HG02798 (cell line): ENCODE data around the gene PRPF31.
"Not testable (repeated sequence)": the region's sequence is repeated elsewhere in the genome, so short reads cannot be mapped to it uniquely, and the experiment has no call there.

Source experiments
- ATAC-seq: cut with Tn5 transposase; IDR thresholded peaks from one replicate; pipeline ENCODE4 v1.9.1; 2021; ENCODE audit warnings: mild to moderate bottlenecking; ENCODE audit not compliant: unreplicated experiment, poor library complexity

Gene PRPF31

GRCh38 chr19:54160182-54160811 lies 44.7 kb downstream of the PRPF31 start:
- no peak for ATAC-seq

GRCh38 chr19:54160854-54161253 lies 45.3 kb downstream of the PRPF31 start:
- no peak for ATAC-seq

GRCh38 chr19:54162241-54162805 lies 46.8 kb downstream of the PRPF31 start:
- no peak for ATAC-seq

GRCh38 chr19:54162884-54163283 lies 47.3 kb downstream of the PRPF31 start:
- no peak for ATAC-seq

GRCh38 chr19:54164369-54165068 lies 49.0 kb downstream of the PRPF31 start:
- no peak for ATAC-seq

GRCh38 chr19:54165222-54165621 lies 49.7 kb downstream of the PRPF31 start:
- no peak for ATAC-seq

- peak; percentile 69 for ATAC-seq
Measured at GRCh38 chr19:54168174-54168917, 52.8 kb downstream of the PRPF31 start.

GRCh38 chr19:54169149-54169740 lies 53.7 kb downstream of the PRPF31 start:
- ATAC-seq = no peak

GRCh38 chr19:54171736-54172431 lies 56.3 kb downstream of the PRPF31 start:
- ATAC-seq = not testable (repeated sequence)

- no peak for ATAC-seq
Measured at GRCh38 chr19:54172471-54173358, 57.2 kb downstream of the PRPF31 start, which contains the start of gene TMC4. TMC4 (minus strand) TSS chr19:54173160; CDS start chr19:54173117, 43 bp downstream.

GRCh38 chr19:54173359-54173699 lies 57.8 kb downstream of the PRPF31 start:
- ATAC-seq = no peak

GRCh38 chr19:54173951-54174834 lies 58.6 kb downstream of the PRPF31 start:
- ATAC-seq = no peak

GRCh38 chr19:54178581-54179261 lies 63.2 kb downstream of the PRPF31 start:
- ATAC-seq = no peak

- no peak for ATAC-seq
Measured at GRCh38 chr19:54179262-54179852, 63.8 kb downstream of the PRPF31 start.

- ATAC-seq = no peak
Measured at GRCh38 chr19:54179921-54180461, 64.4 kb downstream of the PRPF31 start.

- ATAC-seq = no peak
Measured at GRCh38 chr19:54180691-54181091, 65.1 kb downstream of the PRPF31 start.
